T-helper 1 cell (primary cell): ENCODE data around the gene TGM3.

Experiments used
- DNase-seq, 5 donors: peaks; one replicate each; pipeline ENCODE4 v3.0.0-alpha.2; 2012 to 2020

Gene TGM3

GRCh38 chr20:2385026-2385425, 89.2 kb downstream of the TGM3 start:
- DNase-seq, result no peak

DNA sequence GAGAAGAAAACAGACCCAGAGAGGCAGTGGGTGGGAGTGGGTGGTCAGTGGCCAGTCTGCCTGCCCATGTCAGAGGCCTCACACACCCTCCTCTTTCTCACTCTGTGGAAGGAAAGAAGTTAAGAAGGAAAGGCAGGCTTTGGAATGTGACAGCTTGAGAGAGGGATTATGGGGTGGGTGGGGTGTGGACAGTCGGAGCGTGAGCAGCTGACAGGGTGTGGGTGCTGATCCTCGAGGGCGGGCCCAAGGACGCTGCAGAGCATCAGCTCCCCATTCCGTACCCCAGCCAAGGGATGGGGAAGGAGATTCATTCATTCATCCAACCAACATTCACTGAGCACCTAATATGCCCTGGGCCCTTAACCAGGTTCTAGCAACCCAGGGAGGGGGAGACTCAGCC, 89.7 kb downstream of the TGM3 start:
- DNase-seq, result no peak

DNA sequence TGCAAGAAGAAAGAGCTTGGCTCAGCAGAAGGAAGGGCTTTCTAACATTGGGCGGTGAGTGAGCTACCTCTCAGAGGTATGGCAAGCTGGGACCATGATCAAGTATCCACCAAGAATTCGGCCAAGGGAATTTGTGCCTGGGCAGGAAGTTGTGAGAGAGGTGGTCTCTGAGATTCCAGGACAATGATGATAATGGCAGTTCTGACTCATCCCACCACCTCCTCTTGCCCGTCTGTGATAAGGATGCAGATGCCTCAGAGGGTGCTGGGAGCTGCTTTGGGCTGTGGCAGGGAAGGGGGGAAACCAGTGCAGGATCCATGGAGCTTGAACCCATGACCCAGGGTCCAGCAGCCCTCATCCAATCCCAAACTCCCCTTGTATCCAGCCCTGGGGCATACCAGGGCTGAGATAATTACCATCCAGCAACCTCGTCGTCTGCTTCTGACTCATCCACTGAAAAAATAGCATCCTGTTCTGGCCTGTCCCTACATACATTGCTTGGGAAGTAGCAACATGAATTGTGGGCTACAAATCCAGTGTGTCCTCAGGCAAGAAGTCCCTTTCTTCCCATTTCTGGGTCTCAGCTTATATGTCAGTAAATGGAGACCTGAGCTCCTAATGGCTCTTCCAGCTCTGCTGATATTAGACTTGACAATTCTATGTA, 90.8 kb downstream of the TGM3 start:
- no peak for DNase-seq

- DNase-seq, result peak in 2 of 5 donors; percentile 10 to 56
Measured at GRCh38 chr20:2387180-2387577, 91.4 kb downstream of the TGM3 start.

- DNase-seq, result no peak
Measured at GRCh38 chr20:2387580-2387979, 91.8 kb downstream of the TGM3 start.
